A549 treated with DMSO at 1 μM for 4 hours (cell line): ENCODE measurements around the gene STOX2. TPM values are rescaled to one million over a fixed set of nuclear protein-coding genes. Genes with fewer than 3 reads are reported as not detected.

Experiments
- total RNA-seq: library from RNA; stranded (reverse); fragments of 200-300 nt; extraction: Qiagen RNA extraction; gene quantifications from 5 replicates; pipeline ENCODE4 v1.2.3, GENCODE V29; 2022; ENCODE audit warnings: low read depth

STOX2 gene
- 3.1 to 4.1 TPM (median 3.7 TPM) in 5 replicates for total RNA-seq

GRCh38 chr4:183905081-183905592 is at the start of gene STOX2:
TSS of gene STOX2 (plus strand) at chr4:183905307. CDS start at chr4:183906791, 1,484 bp downstream.

Other genes starting within 250 kb of the STOX2 start
- 16.1 to 19.8 TPM (median 18.2 TPM) in 5 replicates for gene RWDD4, start 246.1 kb upstream of the STOX2 start, total RNA-seq
- 9.6 to 11.9 TPM (median 11.4 TPM) in 5 replicates for gene TRAPPC11, start 246.0 kb upstream of the STOX2 start, total RNA-seq